RWPE1 (cell line): Measurements from ENCODE around the gene TMEM117.

Source experiments
- CTCF ChIA-PET: fragments of 350-600 bp; sonication (Branson Sonifier 250); formaldehyde crosslinking; extraction: SDS; loops from one replicate; lab custom pipeline; 2021; lab: Yijun Ruan, JAX
- POLR2A ChIA-PET: fragments of 400-600 bp; formaldehyde crosslinking; extraction: SDS; loops from one replicate; lab custom pipeline; 2020; ENCODE audit warnings: antibody characterized with exemption; ENCODE audit not compliant: low non-redundant PET; lab: Yijun Ruan, JAX
- DNase-seq: peaks from one replicate; pipeline ENCODE4 v3.0.0; 2012; ENCODE audit warnings: low spot score
- H3K27ac ChIP-seq: fragments of 450-650 bp; 2 replicates; pipeline ENCODE4 v1.5.1; 2017
- CTCF ChIP-seq: fragments of 450-650 bp; conservative IDR thresholded peaks from 2 replicates; pipeline ENCODE4 v1.5.1; 2017; ENCODE audit warnings: low read depth, mild to moderate bottlenecking

Gene TMEM117

GRCh38 chr12:43805149-43805859 lies 30.6 kb upstream of the TMEM117 start:
- DNase-seq, result peak; percentile 5
- TF ChIP-seq CTCF, result no peak
- H3K27ac ChIP-seq, result peak overlapping the region; percentile 90
- POLR2A ChIA-PET, result interaction anchor here (1.2 to 1.4 kb wide), 2 partner anchors 30 to 77 kb away, joined by 3 to 4 read pairs; partner anchors contain the start of gene TMEM117
- CTCF ChIA-PET, result interaction anchor here (0.5 to 2.9 kb wide), 6 partner anchors 12 to 77 kb away, joined by 3 to 10 read pairs (median 3); no protein-coding TSS in a partner anchor

- peak; percentile 75 for DNase-seq
- peak within 1 kb of the TSS; percentile 90 for H3K27ac ChIP-seq
- peak; percentile 14 for TF ChIP-seq CTCF
- ChIA-PET POLR2A (interaction anchor here (0.9 to 1.4 kb wide), 3 partner anchors 13 to 77 kb away, joined by 3 to 4 read pairs (median 4); partner anchors contain the start of gene TMEM117), CTCF (interaction anchor here (0.5 to 2.9 kb wide), 9 partner anchors 12 to 76 kb away, joined by 3 to 10 read pairs (median 3); partner anchors contain the start of genes IRAK4 and PUS7L)
These were observed 29.8 kb upstream of the TMEM117 start, which contains the start of gene TWF1 for GRCh38 chr12:43805860-43806736. TWF1 (minus strand) TSS chr12:43806317; CDS start chr12:43806245, 72 bp downstream.

- CTCF ChIA-PET, result interaction anchor here (1.1 to 2.9 kb wide), 2 partner anchors 27 to 76 kb away, joined by 8 to 10 read pairs; no protein-coding TSS in a partner anchor
- no peak for TF ChIP-seq CTCF
- no peak for DNase-seq
- H3K27ac ChIP-seq, result peak overlapping the region; percentile 90
- POLR2A ChIA-PET, result interaction anchor here (0.9 to 1.4 kb wide), 2 partner anchors 13 to 29 kb away, joined by 4 read pairs; partner anchors contain the start of gene TMEM117
These were observed 29.2 kb upstream of the TMEM117 start for GRCh38 chr12:43806737-43807072.

- ChIA-PET CTCF (no interaction called here), POLR2A (no interaction called here)
- H3K27ac ChIP-seq, result no peak overlapping the region
These were observed 28.5 kb upstream of the TMEM117 start for GRCh38 chr12:43807386-43807785.

GRCh38 chr12:43812057-43812456 lies 23.8 kb upstream of the TMEM117 start:
- POLR2A ChIA-PET, result no interaction called here
- no peak for DNase-seq
- CTCF ChIA-PET, result interaction anchor here (1.8 kb wide), 1 partner anchor 71 kb away, joined by 7 read pairs; no protein-coding TSS in a partner anchor
- no peak overlapping the region for H3K27ac ChIP-seq
- TF ChIP-seq CTCF, result no peak

More at GRCh38 chr12:43807386-43807785, 28.5 kb upstream of the TMEM117 start:
- no peak for DNase-seq
- TF ChIP-seq CTCF, result no peak

- CTCF ChIA-PET, result interaction anchor here (0.6 kb wide), 1 partner anchor 84 kb away, joined by 3 read pairs; no protein-coding TSS in a partner anchor
- no peak overlapping the region for H3K27ac ChIP-seq
- POLR2A ChIA-PET, result no interaction called here
- DNase-seq, result peak; percentile 34
- TF ChIP-seq CTCF, result no peak
These were observed 23.0 kb upstream of the TMEM117 start for GRCh38 chr12:43812926-43813325.
